ENCODE measurements around the gene IL36RN.

IL36RN gene

GRCh38 chr2:113050921-113051895 lies 7.8 kb upstream of the IL36RN start:
- DNase-seq = no peak

- no peak for DNase-seq
Measured at GRCh38 chr2:113052396-113052917, 6.5 kb upstream of the IL36RN start, which contains the start of gene IL36B. Gene IL36B (minus strand): TSS chr2:113052867.

GRCh38 chr2:113053666-113054065 lies 5.3 kb upstream of the IL36RN start:
- DNase-seq = no peak

- no peak for DNase-seq
Measured at GRCh38 chr2:113054066-113054465, 4.9 kb upstream of the IL36RN start.

- DNase-seq = no peak
Measured at GRCh38 chr2:113056521-113056920, 2.5 kb upstream of the IL36RN start.

GRCh38 chr2:113057117-113057516 lies 1.9 kb upstream of the IL36RN start:
- DNase-seq = no peak

GRCh38 chr2:113058411-113058994 lies 495 bp upstream of the IL36RN start:
- no peak for DNase-seq

- no peak for DNase-seq
Measured at GRCh38 chr2:113060396-113060795, 1.4 kb downstream of the IL36RN start.

- no peak for DNase-seq
Measured at GRCh38 chr2:113060796-113061195, 1.8 kb downstream of the IL36RN start.

GRCh38 chr2:113061241-113061640 lies 2.2 kb downstream of the IL36RN start:
- DNase-seq = no peak

- no peak for DNase-seq
Measured at GRCh38 chr2:113061896-113062770, 3.1 kb downstream of the IL36RN start.

GRCh38 chr2:113064281-113064680 lies 5.3 kb downstream of the IL36RN start:
- no peak for DNase-seq

- DNase-seq = no peak
Measured at GRCh38 chr2:113064898-113065297, 5.9 kb downstream of the IL36RN start.

GRCh38 chr2:113067681-113068080 lies 8.7 kb downstream of the IL36RN start, which contains the start of gene IL1F10:
Gene IL1F10 (plus strand): TSS chr2:113067970. CDS start chr2:113072739, 4,769 bp downstream.
- no peak for DNase-seq

- no peak for DNase-seq
Measured at GRCh38 chr2:113068249-113068648, 9.3 kb downstream of the IL36RN start.

GRCh38 chr2:113068706-113069485 lies 9.9 kb downstream of the IL36RN start:
- no peak for DNase-seq

- no peak for DNase-seq
Measured at GRCh38 chr2:113069676-113070605, 10.9 kb downstream of the IL36RN start.

- no peak for DNase-seq
Measured at GRCh38 chr2:113070606-113070975, 11.6 kb downstream of the IL36RN start.

GRCh38 chr2:113072584-113072983 lies 13.6 kb downstream of the IL36RN start:
- DNase-seq = no peak

GRCh38 chr2:113073325-113073834 lies 14.4 kb downstream of the IL36RN start:
- no peak for DNase-seq

GRCh38 chr2:113075030-113075429 lies 16.0 kb downstream of the IL36RN start:
- DNase-seq = no peak
